GM23338 (cell line): ENCODE data around the gene LMBRD1. TPM values are rescaled to one million over a fixed set of nuclear protein-coding genes. Genes with fewer than 3 reads are reported as not detected.
"Not testable (repeated sequence)": the region's sequence is repeated elsewhere in the genome, so short reads cannot be mapped to it uniquely, and the experiment has no call there.

ENCODE experiments used
- ATAC-seq: fragments of 200-7000 bp; cut with Tn5 transposase; 3 replicates; pipeline ENCODE4 v1.9.1; 2020
- DNase-seq: peaks from one replicate; pipeline ENCODE4 v3.0.0-alpha.2; 2015; ENCODE audit warnings: low spot score
- H2AFZ ChIP-seq: fragments of 200-600 bp; sonication (generic); 2 replicates; pipeline ENCODE4 v1.8.0; 2016; ENCODE audit warnings: antibody characterized with exemption, mild to moderate bottlenecking, moderate library complexity
- H3F3A ChIP-seq: fragments of 200-600 bp; sonication (generic); replicated peaks from 2 replicates; pipeline ENCODE4 v1.8.0; 2017; ENCODE audit warnings: antibody characterized with exemption, mixed run types, low read depth
- H3K27ac ChIP-seq: fragments of 200-600 bp; sonication (generic); 2 replicates; pipeline ENCODE4 v1.6.1; 2016; ENCODE audit warnings: low read depth
- H3K27me3 ChIP-seq: fragments of 200-600 bp; sonication (generic); 2 replicates; pipeline ENCODE4 v1.8.0; 2016; ENCODE audit warnings: mild to moderate bottlenecking, mixed run types, moderate library complexity; ENCODE audit not compliant: insufficient read depth
- H3K36me3 ChIP-seq: fragments of 200-600 bp; sonication (generic); 2 replicates; pipeline ENCODE4 v1.8.0; 2016; ENCODE audit warnings: mild to moderate bottlenecking; ENCODE audit not compliant: insufficient read depth
- H3K4me1 ChIP-seq: fragments of 200-600 bp; sonication (generic); 2 replicates; pipeline ENCODE4 v1.8.0; 2016; ENCODE audit warnings: mild to moderate bottlenecking, moderate library complexity; ENCODE audit not compliant: insufficient read depth
- H3K4me2 ChIP-seq: fragments of 200-600 bp; sonication (generic); 2 replicates; pipeline ENCODE4 v1.7.1; 2017; ENCODE audit warnings: mixed run types
- H3K4me3 ChIP-seq: fragments of 200-600 bp; sonication (generic); 2 replicates; pipeline ENCODE4 v1.6.1; 2016; ENCODE audit warnings: mixed run types
- H3K79me2 ChIP-seq: fragments of 200-600 bp; sonication (generic); replicated peaks from 2 replicates; pipeline ENCODE4 v1.8.0; 2017; ENCODE audit warnings: mild to moderate bottlenecking; ENCODE audit not compliant: insufficient read depth
- H3K9me2 ChIP-seq: fragments of 200-600 bp; sonication (generic); 2 replicates; pipeline ENCODE4 v1.8.0; 2017; ENCODE audit not compliant: insufficient read depth
- H4K20me1 ChIP-seq: fragments of 200-600 bp; sonication (generic); replicated peaks from 2 replicates; pipeline ENCODE4 v1.8.0; 2017; ENCODE audit warnings: mild to moderate bottlenecking; ENCODE audit not compliant: insufficient read depth
- H3K27ac Mint-ChIP-seq: 2 replicates; pipeline ENCODE4 v1.8.0; 2020; ENCODE audit warnings: inconsistent platforms, mild to moderate bottlenecking, moderate library complexity, mixed read lengths
- H3K27me3 Mint-ChIP-seq: 3 replicates; pipeline ENCODE4 v1.8.0; 2022; ENCODE audit warnings: low read depth, mild to moderate bottlenecking, moderate library complexity, mixed read lengths, inconsistent platforms; ENCODE audit not compliant: insufficient read depth, poor library complexity
- H3K36me3 Mint-ChIP-seq: 3 replicates; pipeline ENCODE4 v1.8.0; 2021; ENCODE audit warnings: low read depth, mild to moderate bottlenecking, inconsistent platforms, moderate library complexity, mixed read lengths
- H3K4me1 Mint-ChIP-seq: 3 replicates; pipeline ENCODE4 v1.8.0; 2020; ENCODE audit warnings: mild to moderate bottlenecking, inconsistent platforms, mixed read lengths
- H3K4me3 Mint-ChIP-seq: 3 replicates; pipeline ENCODE4 v1.8.0; 2021; ENCODE audit warnings: moderate library complexity, mild to moderate bottlenecking, inconsistent platforms, mixed read lengths
- H3K9me3 Mint-ChIP-seq: 3 replicates; pipeline ENCODE4 v1.8.0; 2020; ENCODE audit warnings: moderate library complexity, mild to moderate bottlenecking, inconsistent platforms, mixed read lengths
- CREB1 ChIP-seq: fragments of 250-450 bp; sonication (Bioruptor Pico); IDR thresholded peaks from 2 replicates; pipeline ENCODE4 v1.5.0; 2020; ENCODE audit warnings: low read depth, mild to moderate bottlenecking, moderate library complexity
- ETS1 ChIP-seq: IDR thresholded peaks from 2 replicates; pipeline ENCODE4 v1.6.1; 2016; ENCODE audit warnings: antibody characterized with exemption
- EZH2 ChIP-seq: fragments of 200-600 bp; sonication (generic); IDR thresholded peaks from one replicate; pipeline ENCODE4 v1.8.0; 2017; ENCODE audit warnings: antibody characterized with exemption, mild to moderate bottlenecking, low read depth; ENCODE audit not compliant: unreplicated experiment
- EZH2phosphoT487 ChIP-seq: fragments of 200-600 bp; sonication (generic); IDR thresholded peaks from one replicate; pipeline ENCODE4 v1.8.1; 2018; ENCODE audit warnings: antibody characterized with exemption; ENCODE audit not compliant: unreplicated experiment
- JUNB ChIP-seq: IDR thresholded peaks from one replicate; pipeline ENCODE4 v1.6.1; 2016; ENCODE audit warnings: antibody characterized with exemption; ENCODE audit not compliant: unreplicated experiment
- NANOG ChIP-seq: IDR thresholded peaks from 2 replicates; pipeline ENCODE4 v1.6.1; 2016; ENCODE audit warnings: antibody characterized with exemption, borderline replicate concordance
- POLR2AphosphoS5 ChIP-seq: IDR thresholded peaks from 2 replicates; pipeline ENCODE4 v1.6.1; 2016; ENCODE audit warnings: antibody characterized with exemption, low read depth
- STAT1 ChIP-seq: IDR thresholded peaks from one replicate; pipeline ENCODE4 v1.6.1; 2016; ENCODE audit warnings: antibody characterized with exemption; ENCODE audit not compliant: unreplicated experiment
- ZNF462 ChIP-seq: fragments of 250-450 bp; sonication (Bioruptor Pico); IDR thresholded peaks from 2 replicates; pipeline ENCODE4 v1.5.0; 2020; ENCODE audit warnings: mild to moderate bottlenecking, moderate library complexity
- polyA plus RNA-seq: library from polyadenylated mRNA; unstranded; fragments of >200 nt; fragmentation: Nextera tagmentation; extraction: Ambion mirVana; gene quantifications from 2 replicates; pipeline ENCODE4 v1.2.1, GENCODE V29; 2016
- total RNA-seq: library from RNA; depleted of rRNA; stranded (reverse); fragments of >200 nt; shearing (Covaris generic); gene quantifications from 2 replicates; pipeline ENCODE4 v1.2.3, GENCODE V29; 2014
- TF ChIP-seq, protein P1 (sequence below): IDR thresholded peaks from one replicate; pipeline ENCODE4 v1.6.1; 2018; ENCODE audit warnings: antibody characterized with exemption; ENCODE audit not compliant: unreplicated experiment

Gene LMBRD1
- total and polyA plus RNA-seq, 2 experiments from 2014 or later, result 20.3 to 21.0 TPM

DNA sequence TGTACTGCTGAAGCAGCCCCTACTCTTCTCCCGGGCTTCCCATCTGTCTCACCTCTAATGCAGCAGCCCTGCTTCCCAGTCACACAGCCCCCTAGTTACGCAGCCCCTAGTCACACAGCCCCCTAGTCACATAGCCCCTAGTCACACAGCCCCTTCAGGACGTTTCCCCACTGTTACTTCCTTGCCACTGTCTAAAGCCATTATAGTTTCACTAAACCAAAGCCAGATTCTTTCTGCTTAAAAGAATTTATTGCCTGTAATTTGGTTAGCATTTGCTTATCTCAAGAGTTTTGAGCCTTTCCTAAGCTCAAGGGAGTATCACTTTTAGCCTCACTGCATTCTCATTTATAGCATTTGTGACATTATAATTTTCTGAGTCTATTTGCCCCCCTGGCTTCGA lies 127.9 kb downstream of the LMBRD1 start (continued):
- TF ChIP-seq EZH2phosphoT487 (no peak), ZNF462 (CRISPR knock-in tag) (no peak), POLR2AphosphoS5 (no peak), CREB1 (no peak), NANOG (no peak)

DNA sequence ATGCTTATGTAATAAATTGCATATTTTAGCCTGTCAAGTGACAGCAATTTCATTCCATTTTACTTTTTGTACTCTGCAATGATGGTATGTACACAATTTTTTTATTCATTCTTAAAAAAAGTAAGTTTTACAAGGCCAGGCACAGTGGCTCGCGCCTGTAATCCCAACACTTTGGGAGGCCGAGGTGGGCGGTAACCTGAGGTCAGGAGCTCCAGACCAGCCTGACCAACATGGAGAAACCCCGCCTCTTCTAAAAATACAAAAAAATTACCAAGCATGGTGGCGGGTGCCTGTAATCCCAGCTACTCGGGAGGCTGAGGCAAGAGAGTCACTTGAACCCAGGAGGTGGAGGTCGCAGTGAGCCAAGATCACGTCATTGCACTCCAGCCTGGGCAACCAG lies 130.0 kb downstream of the LMBRD1 start:
- not testable (repeated sequence) for H3K4me2 ChIP-seq, H3F3A ChIP-seq, H3K4me1 Mint-ChIP-seq, H2AFZ ChIP-seq, ATAC-seq, H3K27ac ChIP-seq, H3K4me1 ChIP-seq, H3K9me2 ChIP-seq, H3K4me3 ChIP-seq, H4K20me1 ChIP-seq, H3K27ac Mint-ChIP-seq, H3K79me2 ChIP-seq, H3K36me3 ChIP-seq, H3K9me3 Mint-ChIP-seq, H3K36me3 Mint-ChIP-seq, H3K4me3 Mint-ChIP-seq, H3K27me3 Mint-ChIP-seq, H3K27me3 ChIP-seq, DNase-seq

DNA sequence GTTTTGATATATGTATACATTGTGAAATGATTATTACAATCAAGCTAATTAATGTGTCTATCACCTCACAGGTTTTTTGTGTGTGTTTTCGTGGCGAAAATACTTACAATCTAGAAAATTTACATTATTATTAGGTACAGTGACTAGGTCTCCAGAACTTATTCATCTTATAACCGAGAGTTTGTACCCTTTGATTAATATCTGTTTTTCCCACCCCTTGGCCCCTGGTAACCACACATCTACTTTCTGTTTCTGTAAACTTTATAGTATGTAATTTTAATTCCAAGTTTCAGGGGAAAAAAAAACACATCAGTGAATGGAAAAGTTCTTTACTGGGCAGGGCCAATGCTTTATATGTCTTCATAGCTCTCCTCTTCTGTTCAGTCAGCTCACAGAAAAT lies 131.4 kb downstream of the LMBRD1 start:
- no peak overlapping the region for H3K4me2 ChIP-seq
- no peak for TF ChIP-seq JUNB
- TF ChIP-seq EZH2, result no peak
- TF ChIP-seq STAT1, result no peak
- no peak for TF ChIP-seq ETS1
- no peak for TF ChIP-seq EZH2phosphoT487
- TF ChIP-seq, protein P1, sequence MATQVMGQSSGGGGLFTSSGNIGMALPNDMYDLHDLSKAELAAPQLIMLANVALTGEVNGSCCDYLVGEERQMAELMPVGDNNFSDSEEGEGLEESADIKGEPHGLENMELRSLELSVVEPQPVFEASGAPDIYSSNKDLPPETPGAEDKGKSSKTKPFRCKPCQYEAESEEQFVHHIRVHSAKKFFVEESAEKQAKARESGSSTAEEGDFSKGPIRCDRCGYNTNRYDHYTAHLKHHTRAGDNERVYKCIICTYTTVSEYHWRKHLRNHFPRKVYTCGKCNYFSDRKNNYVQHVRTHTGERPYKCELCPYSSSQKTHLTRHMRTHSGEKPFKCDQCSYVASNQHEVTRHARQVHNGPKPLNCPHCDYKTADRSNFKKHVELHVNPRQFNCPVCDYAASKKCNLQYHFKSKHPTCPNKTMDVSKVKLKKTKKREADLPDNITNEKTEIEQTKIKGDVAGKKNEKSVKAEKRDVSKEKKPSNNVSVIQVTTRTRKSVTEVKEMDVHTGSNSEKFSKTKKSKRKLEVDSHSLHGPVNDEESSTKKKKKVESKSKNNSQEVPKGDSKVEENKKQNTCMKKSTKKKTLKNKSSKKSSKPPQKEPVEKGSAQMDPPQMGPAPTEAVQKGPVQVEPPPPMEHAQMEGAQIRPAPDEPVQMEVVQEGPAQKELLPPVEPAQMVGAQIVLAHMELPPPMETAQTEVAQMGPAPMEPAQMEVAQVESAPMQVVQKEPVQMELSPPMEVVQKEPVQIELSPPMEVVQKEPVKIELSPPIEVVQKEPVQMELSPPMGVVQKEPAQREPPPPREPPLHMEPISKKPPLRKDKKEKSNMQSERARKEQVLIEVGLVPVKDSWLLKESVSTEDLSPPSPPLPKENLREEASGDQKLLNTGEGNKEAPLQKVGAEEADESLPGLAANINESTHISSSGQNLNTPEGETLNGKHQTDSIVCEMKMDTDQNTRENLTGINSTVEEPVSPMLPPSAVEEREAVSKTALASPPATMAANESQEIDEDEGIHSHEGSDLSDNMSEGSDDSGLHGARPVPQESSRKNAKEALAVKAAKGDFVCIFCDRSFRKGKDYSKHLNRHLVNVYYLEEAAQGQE, result no peak

More for the DNA sequence above, 131.4 kb downstream of the LMBRD1 start:
- no peaks in the 10 kb centered on the region; the same call in 2 of the 3 replicates for H3K9me3 Mint-ChIP-seq
- Histone ChIP-seq H3K36me3 (no peaks in the 10 kb centered on the region), H4K20me1 (no peaks in the 10 kb centered on the region), H3K4me1 (no peaks in the 10 kb centered on the region), H3K4me3 (no peak overlapping the region), H3K79me2 (no peaks in the 10 kb centered on the region), H2AFZ (no peak overlapping the region), H3F3A (no peaks in the 10 kb centered on the region), H3K27ac (no peak overlapping the region), H3K27me3 (no peaks in the 10 kb centered on the region), H3K9me2 (peaks cover 4% of the 10 kb centered on the region; the same call in 1 of the 2 replicates)
- ATAC-seq, result no peak
- H3K4me3 Mint-ChIP-seq, result no peak overlapping the region
- no peaks in the 10 kb centered on the region for H3K4me1 Mint-ChIP-seq
- no peak overlapping the region for H3K27ac Mint-ChIP-seq
- H3K27me3 Mint-ChIP-seq, result peaks cover 4% of the 10 kb centered on the region
- no peaks in the 10 kb centered on the region for H3K36me3 Mint-ChIP-seq
- DNase-seq, result no peak
